ENCODE measurements around the gene DNAJC13.

- TF ChIP-seq CTCF (IDR thresholded peaks at IDR 0.05) (no peak), POLR2A (IDR thresholded peaks at IDR 0.05) (peak; percentile 65 to 73)
These were observed at the start of gene DNAJC13 for GRCh38 chr3:132416807-132417694.
